GM18505 (cell line): ENCODE measurements around the gene MIEF1.
"Not testable (repeated sequence)": the region's sequence is repeated elsewhere in the genome, so short reads cannot be mapped to it uniquely, and the experiment has no call there.

Experiments used
- ATAC-seq: cut with Tn5 transposase; IDR thresholded peaks from one replicate; pipeline ENCODE4 v1.9.1; 2021; ENCODE audit not compliant: unreplicated experiment
- POLR2A ChIP-seq: IDR thresholded peaks from 4 replicates; pipeline ENCODE4 v1.6.1; 2011; ENCODE audit warnings: borderline replicate concordance; ENCODE audit not compliant: insufficient read depth, insufficient read length; ENCODE audit errors: extremely low read depth

The MIEF1 gene

GRCh38 chr22:39503630-39504029 lies 1.5 kb downstream of the MIEF1 start:
- no peak for ATAC-seq

DNA sequence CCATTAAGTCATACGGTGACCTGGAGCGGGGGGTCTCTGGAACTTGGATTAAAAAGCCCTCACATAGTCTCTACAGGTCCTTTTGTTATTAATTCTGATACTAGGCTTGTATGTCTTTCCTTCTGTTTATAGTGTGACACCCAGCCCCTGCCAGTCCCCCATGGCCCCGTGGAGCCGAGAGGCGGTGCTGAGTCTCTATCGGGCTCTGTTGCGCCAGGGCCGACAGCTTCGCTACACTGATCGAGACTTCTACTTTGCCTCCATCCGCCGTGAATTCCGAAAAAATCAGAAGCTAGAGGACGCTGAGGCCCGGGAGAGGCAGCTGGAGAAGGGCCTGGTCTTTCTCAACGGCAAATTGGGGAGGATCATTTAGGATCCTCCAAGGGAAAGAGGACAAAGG lies 2.0 kb downstream of the MIEF1 start:
- TF ChIP-seq POLR2A: no peak
- ATAC-seq: no peak

More at GRCh38 chr22:39503630-39504029, 1.5 kb downstream of the MIEF1 start:
- no peak for TF ChIP-seq POLR2A

DNA sequence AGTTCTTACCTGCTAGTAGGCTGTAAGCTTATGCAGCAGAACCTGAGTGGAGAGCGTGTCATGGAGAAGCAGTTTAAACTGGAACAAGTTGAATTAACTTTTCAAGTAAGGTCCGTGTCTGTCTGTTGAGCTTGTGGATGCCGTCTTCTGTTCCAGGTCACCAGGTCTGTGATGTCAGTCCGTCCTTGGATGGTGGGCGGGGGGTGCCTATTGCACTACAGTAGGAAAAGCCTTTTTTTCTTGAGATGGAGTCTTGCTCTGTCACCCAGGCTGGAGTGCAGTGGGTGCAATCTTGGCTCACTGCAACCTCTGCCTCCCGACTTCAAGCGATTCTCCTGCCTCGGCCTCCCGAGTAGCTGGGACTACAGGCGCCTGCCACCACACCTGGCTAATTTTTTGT lies 4.9 kb downstream of the MIEF1 start:
- not testable (repeated sequence) for ATAC-seq

GRCh38 chr22:39508393-39508792 lies 6.3 kb downstream of the MIEF1 start:
- no peak for TF ChIP-seq POLR2A
- ATAC-seq: no peak

DNA sequence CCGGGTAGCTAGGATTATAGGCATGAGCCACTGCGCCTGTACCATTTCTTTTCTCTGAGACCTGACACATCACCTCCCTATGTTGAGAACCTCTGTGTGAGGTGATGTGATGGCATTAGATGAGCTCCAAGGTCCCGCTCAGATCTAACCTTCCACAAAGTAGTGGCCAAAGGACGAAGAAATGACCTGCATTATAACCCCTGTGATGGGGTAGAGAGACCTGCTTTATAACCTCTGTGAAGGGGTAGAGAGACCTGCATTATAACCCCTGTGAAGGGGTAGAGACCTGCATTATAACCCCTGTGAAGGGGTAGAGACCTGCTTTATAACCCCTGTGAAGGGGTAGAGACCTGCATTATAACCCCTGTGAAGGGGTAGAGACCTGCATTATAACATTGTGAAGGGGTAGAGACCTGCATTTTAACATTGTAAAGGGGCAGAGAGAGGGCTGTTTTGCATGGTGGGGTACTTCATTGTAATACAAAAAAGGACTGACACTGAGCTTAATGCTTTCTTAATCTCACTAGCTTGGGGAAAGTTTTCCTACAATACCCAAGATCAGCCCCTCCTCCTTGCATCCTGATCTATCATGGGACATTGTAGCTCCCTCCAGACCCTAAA lies 8.5 kb downstream of the MIEF1 start:
- no peak for TF ChIP-seq POLR2A

DNA sequence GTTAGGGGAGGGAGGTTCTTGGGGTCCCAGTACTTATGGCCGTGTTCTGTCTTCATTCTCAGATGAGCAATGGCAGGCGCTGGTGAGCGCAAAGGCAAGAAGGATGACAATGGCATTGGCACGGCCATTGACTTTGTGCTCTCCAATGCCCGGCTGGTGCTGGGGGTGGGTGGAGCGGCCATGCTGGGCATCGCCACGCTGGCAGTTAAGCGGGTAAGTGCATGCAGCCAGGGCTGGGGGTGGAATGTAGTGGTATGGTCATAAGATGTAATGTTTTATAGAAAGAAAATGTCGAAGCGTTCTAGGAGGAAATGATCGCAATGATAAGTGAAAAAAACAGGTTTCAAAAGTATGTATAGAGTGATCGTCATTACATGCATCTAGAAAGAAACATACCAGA lies 9.1 kb downstream of the MIEF1 start:
- TF ChIP-seq POLR2A: no peak
- no peak for ATAC-seq

More for the DNA sequence above, 8.5 kb downstream of the MIEF1 start:
- no peak for ATAC-seq

GRCh38 chr22:39512026-39512425 lies 9.9 kb downstream of the MIEF1 start:
- no peak for ATAC-seq
- no peak for TF ChIP-seq POLR2A

DNA sequence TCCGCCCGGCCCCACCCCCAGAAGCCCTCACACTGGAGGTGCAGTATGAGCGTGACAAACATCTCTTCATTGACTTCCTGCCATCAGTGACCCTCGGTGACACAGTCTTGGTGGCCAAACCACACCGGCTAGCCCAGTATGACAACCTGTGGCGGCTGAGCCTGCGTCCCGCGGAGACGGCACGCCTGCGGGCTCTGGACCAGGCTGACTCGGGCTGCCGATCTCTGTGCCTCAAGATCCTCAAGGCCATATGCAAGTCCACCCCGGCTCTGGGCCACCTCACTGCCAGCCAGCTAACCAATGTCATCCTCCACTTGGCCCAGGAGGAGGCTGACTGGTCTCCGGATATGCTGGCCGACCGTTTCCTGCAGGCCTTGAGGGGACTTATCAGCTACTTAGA lies 11.7 kb downstream of the MIEF1 start:
- no peak for TF ChIP-seq POLR2A
- ATAC-seq: no peak

- no peak for TF ChIP-seq POLR2A
- no peak for ATAC-seq
These were observed 12.4 kb downstream of the MIEF1 start for GRCh38 chr22:39514373-39514973.

- no peak for TF ChIP-seq POLR2A
- ATAC-seq: no peak
These were observed 13.4 kb downstream of the MIEF1 start for GRCh38 chr22:39515266-39516050.

DNA sequence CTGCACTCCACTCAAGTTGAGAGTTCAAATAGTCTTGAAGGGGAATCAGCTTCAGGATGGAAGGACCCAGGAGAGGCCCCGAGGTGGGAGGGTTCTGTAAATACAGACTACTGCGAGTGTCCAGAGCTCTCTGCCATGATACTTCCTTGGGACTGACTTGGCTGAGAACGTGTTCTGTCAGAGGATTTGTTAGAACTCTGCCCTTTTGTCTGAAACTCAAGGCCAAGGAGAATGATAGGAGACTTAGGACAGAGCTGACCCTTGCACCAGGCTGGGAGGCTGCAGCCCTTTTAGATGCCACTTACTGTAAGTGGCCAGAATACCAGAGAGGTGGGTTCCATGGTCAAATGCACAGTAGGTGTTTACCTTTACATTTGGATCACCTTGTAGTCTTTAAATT lies 15.4 kb downstream of the MIEF1 start:
- TF ChIP-seq POLR2A: no peak
- ATAC-seq: no peak

DNA sequence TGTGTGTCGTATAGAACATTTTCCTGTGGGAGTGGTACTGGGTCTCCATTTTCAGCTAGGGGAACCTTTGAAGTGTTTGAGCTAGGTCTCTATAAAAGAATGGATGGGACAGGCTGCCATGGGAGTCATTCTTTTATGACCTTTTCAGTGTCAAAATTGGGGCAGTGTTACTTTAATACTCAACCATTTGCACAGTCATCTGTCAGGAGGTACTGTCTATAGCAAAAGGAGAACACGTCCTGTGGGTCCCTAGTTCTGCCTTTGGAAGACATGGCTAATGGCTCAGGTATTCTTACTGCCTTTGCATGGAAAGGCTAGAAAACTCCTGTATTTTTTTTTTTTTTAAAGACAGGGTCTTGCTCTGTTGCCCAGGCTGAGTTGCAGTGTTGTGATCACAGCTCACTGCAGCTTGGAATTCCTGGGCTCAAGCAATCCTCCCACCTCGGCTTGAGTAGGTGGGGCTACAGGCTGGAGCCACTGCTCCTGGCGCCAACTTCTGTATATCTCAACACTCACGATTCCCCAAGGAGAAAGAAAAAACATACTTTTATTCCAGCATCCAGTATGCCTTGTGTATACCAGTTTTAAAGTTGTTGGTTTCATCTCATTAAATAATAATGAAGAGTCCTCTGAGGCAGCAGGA lies 16.2 kb downstream of the MIEF1 start:
- no peak for ATAC-seq
- no peak for TF ChIP-seq POLR2A

GRCh38 chr22:39518996-39519680 lies 17.0 kb downstream of the MIEF1 start:
- peak; percentile 4 for TF ChIP-seq POLR2A
- no peak for ATAC-seq

GRCh38 chr22:39519681-39520225 lies 17.7 kb downstream of the MIEF1 start:
- TF ChIP-seq POLR2A: peak; percentile 63
- peak; percentile 72 for ATAC-seq
